Prostate gland (tissue), 2 donors: Measurements from ENCODE around the gene GALC.

Experiments
- POLR2AphosphoS5 ChIP-seq: sonication (generic); formaldehyde crosslinking; IDR thresholded peaks from one replicate; pipeline ENCODE4 v1.6.1; 2017; ENCODE audit warnings: antibody characterized with exemption
- TF ChIP-seq, protein P1 (sequence below), 4 experiments: fragments of 200-600 bp in 2 of 4; fragments of 450-650 bp in 2 of 4; sonication (generic) in 2 of 4; IDR thresholded peaks; 1 replicate in 3 of 4; 2 replicates in 1 of 4; pipeline ENCODE4 v1.5.1; 2016 to 2019; ENCODE audit warnings: antibody characterized with exemption in 4 of 4, mild to moderate bottlenecking in 2 of 4, moderate library complexity in 2 of 4

DNA sequence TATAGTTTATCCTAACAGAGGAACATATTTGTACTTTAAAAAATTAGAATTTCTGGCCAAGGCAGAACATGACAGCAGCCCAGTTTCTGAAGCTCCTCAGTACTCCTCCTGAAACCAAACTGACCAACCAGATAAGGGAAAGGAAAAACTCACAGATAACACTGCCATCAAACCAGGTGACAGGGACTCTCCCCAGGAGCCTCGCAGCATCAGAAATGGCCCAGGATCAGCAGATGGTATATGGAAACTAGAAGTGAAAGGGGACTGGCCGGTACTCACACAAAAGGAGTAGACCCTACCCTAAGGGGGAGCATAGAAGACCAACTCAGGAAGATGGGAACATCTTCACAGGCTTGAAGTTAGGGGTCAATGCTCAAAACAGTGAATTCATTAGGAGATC, 22.0 kb downstream of the GALC start:
- TF ChIP-seq, protein P1, sequence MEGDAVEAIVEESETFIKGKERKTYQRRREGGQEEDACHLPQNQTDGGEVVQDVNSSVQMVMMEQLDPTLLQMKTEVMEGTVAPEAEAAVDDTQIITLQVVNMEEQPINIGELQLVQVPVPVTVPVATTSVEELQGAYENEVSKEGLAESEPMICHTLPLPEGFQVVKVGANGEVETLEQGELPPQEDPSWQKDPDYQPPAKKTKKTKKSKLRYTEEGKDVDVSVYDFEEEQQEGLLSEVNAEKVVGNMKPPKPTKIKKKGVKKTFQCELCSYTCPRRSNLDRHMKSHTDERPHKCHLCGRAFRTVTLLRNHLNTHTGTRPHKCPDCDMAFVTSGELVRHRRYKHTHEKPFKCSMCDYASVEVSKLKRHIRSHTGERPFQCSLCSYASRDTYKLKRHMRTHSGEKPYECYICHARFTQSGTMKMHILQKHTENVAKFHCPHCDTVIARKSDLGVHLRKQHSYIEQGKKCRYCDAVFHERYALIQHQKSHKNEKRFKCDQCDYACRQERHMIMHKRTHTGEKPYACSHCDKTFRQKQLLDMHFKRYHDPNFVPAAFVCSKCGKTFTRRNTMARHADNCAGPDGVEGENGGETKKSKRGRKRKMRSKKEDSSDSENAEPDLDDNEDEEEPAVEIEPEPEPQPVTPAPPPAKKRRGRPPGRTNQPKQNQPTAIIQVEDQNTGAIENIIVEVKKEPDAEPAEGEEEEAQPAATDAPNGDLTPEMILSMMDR (IDR thresholded peaks at IDR 0.05): no peak
- no peak for TF ChIP-seq POLR2AphosphoS5
